HepG2 (cell line): ENCODE measurements around the gene KRT17. TPM values are rescaled to one million over a fixed set of nuclear protein-coding genes. Genes with fewer than 3 reads are reported as not detected.
A peak's percentile ranks its signal among the peaks of the same experiment; 100 is the strongest.

Experiments used
- CHD4 ChIP-seq: fragments of 200-600 bp; sonication (generic); IDR thresholded peaks from 2 replicates; pipeline ENCODE4 v1.7.0; 2017; ENCODE audit warnings: mild to moderate bottlenecking, low read length, borderline replicate concordance
- DMTF1 ChIP-seq: sonication (generic); formaldehyde crosslinking; IDR thresholded peaks from 2 replicates; pipeline ENCODE4 v1.4.0; 2020; ENCODE audit warnings: mild to moderate bottlenecking, missing genetic modification reagents
- FLYWCH1 ChIP-seq: sonication (generic); formaldehyde crosslinking; IDR thresholded peaks from 2 replicates; pipeline ENCODE4 v1.8.1; 2023; ENCODE audit warnings: mild to moderate bottlenecking, missing genetic modification reagents
- MIXL1 ChIP-seq: IDR thresholded peaks from 2 replicates; pipeline ENCODE4 v1.6.1; 2016
- NBN ChIP-seq: fragments of 450-650 bp; conservative IDR thresholded peaks from 2 replicates; pipeline ENCODE4 v1.6.1; 2017
- NFRKB ChIP-seq: fragments of 450-650 bp; IDR thresholded peaks from 2 replicates; pipeline ENCODE4 v1.6.1; 2017
- REL ChIP-seq: sonication (generic); formaldehyde crosslinking; conservative IDR thresholded peaks from 2 replicates; pipeline ENCODE4 v1.8.0; 2022; ENCODE audit warnings: mild to moderate bottlenecking, missing genetic modification reagents, moderate library complexity
- SMAD9 ChIP-seq: sonication (generic); formaldehyde crosslinking; IDR thresholded peaks from 2 replicates; pipeline ENCODE4 v1.5.1; 2020; ENCODE audit warnings: mild to moderate bottlenecking, missing genetic modification reagents
- SOX5 ChIP-seq: IDR thresholded peaks from 2 replicates; pipeline ENCODE4 v1.6.1; 2016; ENCODE audit warnings: borderline replicate concordance
- SSRP1 ChIP-seq: IDR thresholded peaks from 2 replicates; pipeline ENCODE4 v1.6.1; 2016; ENCODE audit warnings: control low read depth
- TBX2 ChIP-seq: sonication (generic); formaldehyde crosslinking; IDR thresholded peaks from 2 replicates; pipeline ENCODE4 v1.5.0; 2020; ENCODE audit warnings: missing genetic modification reagents, mild to moderate bottlenecking, borderline replicate concordance
- TEF ChIP-seq: sonication (generic); formaldehyde crosslinking; IDR thresholded peaks from 2 replicates; pipeline ENCODE4 v1.5.0; 2020; ENCODE audit warnings: missing genetic modification reagents
- ZNF292 ChIP-seq: sonication (generic); formaldehyde crosslinking; IDR thresholded peaks from 2 replicates; pipeline ENCODE4 v1.8.1; 2022; ENCODE audit warnings: mild to moderate bottlenecking, low read depth, missing genetic modification reagents, borderline replicate concordance
- ZNF543 ChIP-seq: sonication (generic); formaldehyde crosslinking; IDR thresholded peaks from 2 replicates; pipeline ENCODE4 v1.4.0; 2020; ENCODE audit warnings: mild to moderate bottlenecking, missing genetic modification reagents
- ZNF552 ChIP-seq: sonication (generic); formaldehyde crosslinking; IDR thresholded peaks from 2 replicates; pipeline ENCODE4 v1.9.0; 2022; ENCODE audit warnings: missing genetic modification reagents, mild to moderate bottlenecking, borderline replicate concordance
- ZNF609 ChIP-seq: sonication (generic); formaldehyde crosslinking; IDR thresholded peaks from 2 replicates; pipeline ENCODE4 v1.4.0; 2020; ENCODE audit warnings: mild to moderate bottlenecking, missing genetic modification reagents, borderline replicate concordance
- ZNF800 ChIP-seq: sonication (generic); formaldehyde crosslinking; IDR thresholded peaks from 2 replicates; pipeline ENCODE4 v1.4.0; 2020; ENCODE audit warnings: missing genetic modification reagents
- polyA plus RNA-seq, 8 experiments: library from polyadenylated mRNA; depleted of rRNA in 3 of 8; stranded (reverse) in 7 of 8; unstranded in 1 of 8; fragments of >200 nt; fragmentation: Illumina TruSeq in 4 of 8; extraction: Trizol in 4 of 8; gene quantifications; 2 replicates each; pipeline versions ENCODE4 v1.2.1 to v1.2.3, GENCODE V29; 2011 to 2016; ENCODE audit warnings: low read depth in 4 of 8, missing spikeins in 1 of 8, mixed read lengths in 1 of 8; ENCODE audit not compliant: insufficient read depth in 1 of 8
- total RNA-seq, 5 experiments: library from RNA; depleted of rRNA; stranded (reverse); fragments of >200 nt; fragmentation: Illumina TruSeq; extraction: Trizol; gene quantifications; 2 replicates each; pipeline ENCODE4 v1.2.3, GENCODE V29; 2016; ENCODE audit warnings: low read depth in 1 of 5

Gene KRT17
- total and polyA plus RNA-seq, 2 of the 13 experiments (the other 11 are each of a cell fraction or from before 2014, with no cell fraction given), result 0.38 to 0.82 TPM

DNA sequence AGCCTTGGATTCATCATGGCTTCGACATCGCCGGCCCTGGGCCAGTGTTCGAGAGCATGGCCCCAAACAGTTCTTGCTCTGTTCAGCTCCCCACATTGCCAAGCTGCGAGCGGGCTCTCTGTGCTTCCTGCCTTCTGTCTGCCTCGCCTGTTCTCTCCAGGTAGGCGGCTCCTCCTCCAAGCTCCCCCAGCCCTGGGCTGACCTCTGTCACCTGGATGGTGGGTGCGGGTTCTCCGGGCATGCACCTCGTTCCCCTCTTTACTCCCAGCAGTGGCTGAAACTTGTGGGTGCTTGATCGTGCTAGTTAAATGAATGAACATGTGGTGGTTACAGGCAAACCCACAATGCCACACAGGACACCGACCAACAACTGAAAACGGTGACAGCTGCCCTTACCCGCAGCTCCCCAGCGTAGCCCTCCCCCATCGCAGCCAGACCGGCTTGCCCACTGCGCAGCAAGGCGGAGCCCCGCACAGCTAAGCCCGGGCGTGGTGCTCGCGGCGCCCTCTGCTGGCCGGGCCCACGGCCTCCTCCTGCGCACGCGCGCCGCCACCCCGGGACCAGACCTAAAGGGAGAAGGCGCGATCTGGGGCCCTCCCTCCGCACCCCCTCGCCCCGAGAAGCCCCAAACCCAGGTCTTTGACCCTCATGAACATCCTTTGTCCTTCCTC, 41.3 kb upstream of the KRT17 start (continued):
- TF ChIP-seq ZNF800 (no peak), NFRKB (no peak), ZNF543 (CRISPR knock-in tag) (no peak), ZNF292 (CRISPR knock-in tag) (peak; percentile 35; the same call in 1 of the 2 replicates), SMAD9 (CRISPR knock-in tag) (no peak), TEF (CRISPR knock-in tag) (no peak), TBX2 (CRISPR knock-in tag) (peak; percentile 73), ZNF609 (CRISPR knock-in tag) (no peak), CHD4 (no peak), NBN (no peak), FLYWCH1 (no peak), DMTF1 (CRISPR knock-in tag) (no peak), SSRP1 (no peak), SOX5 (CRISPR knock-in tag) (peak; percentile 18; the same call in 1 of the 2 replicates), REL (CRISPR knock-in tag) (no peak), MIXL1 (CRISPR knock-in tag) (no peak; the same call in 1 of the 2 replicates), ZNF552 (peak; percentile 61; the same call in 1 of the 2 replicates)
